Peyer's patch (tissue), 4 donors: Measurements from ENCODE around the gene SNN.

Experiments
- CTCF ChIP-seq, 6 experiments: fragments of 450-650 bp in 4 of 6; fragments of 200-600 bp in 2 of 6; sonication (generic) in 1 of 6; IDR thresholded peaks; one replicate each; pipeline ENCODE4 v1.5.1; 2017 to 2019; ENCODE audit warnings: antibody characterized with exemption in 6 of 6, mild to moderate bottlenecking in 3 of 6, moderate library complexity in 1 of 6
- POLR2A ChIP-seq, 2 donors: fragments of 450-650 bp; IDR thresholded peaks; one replicate each; pipeline ENCODE4 v1.5.1; 2017; ENCODE audit warnings: antibody characterized with exemption in 2 of 2, mild to moderate bottlenecking in 2 of 2, moderate library complexity in 2 of 2

- TF ChIP-seq CTCF (IDR thresholded peaks at IDR 0.05) (no peak), POLR2A (IDR thresholded peaks at IDR 0.05) (no peak)
Measured at GRCh38 chr16:11669380-11670146, 1.3 kb downstream of the SNN start.
